Measurements from ENCODE around the gene BNC2. TPM values are rescaled to one million over a fixed set of nuclear protein-coding genes. Genes with fewer than 3 reads are reported as not detected.

The BNC2 gene
- polyA plus RNA-seq, 1 experiment = 17.5 TPM

DNA sequence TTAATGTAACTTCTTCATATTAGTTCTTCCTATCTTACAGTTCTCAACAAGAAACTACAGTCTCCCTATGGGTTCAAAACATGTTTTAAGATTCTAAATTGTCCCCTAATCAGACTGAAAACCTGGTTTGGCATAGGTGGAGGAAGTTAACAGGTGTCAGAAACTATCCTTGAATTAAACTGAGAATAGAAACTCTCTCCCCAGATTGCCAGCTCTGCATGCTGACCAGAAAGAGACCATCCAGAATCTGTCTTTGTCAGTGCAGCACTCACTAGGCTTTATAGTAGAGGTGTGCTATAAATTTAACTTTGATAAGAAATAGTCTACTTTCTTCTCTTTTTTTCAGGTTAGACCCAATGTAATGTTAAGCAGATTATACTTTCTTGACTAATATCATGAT is 63.8 kb downstream of the BNC2 start:
- no peak for DNase-seq (ENCODE audit: low read depth)
- H3K36me3 ChIP-seq (ENCODE audit: control insufficient read depth, insufficient read depth, low read length) = peaks cover 3% of the 10 kb centered on the region; the same call in 1 of the 2 replicates
- no peak overlapping the region for H3K4me3 ChIP-seq (ENCODE audit: low read depth, low read length)
- CTCF ChIA-PET = interaction anchor here (0.9 kb wide), 1 partner anchor 14 kb away, joined by 3 read pairs; no protein-coding TSS in a partner anchor
- TF ChIP-seq, protein P1, sequence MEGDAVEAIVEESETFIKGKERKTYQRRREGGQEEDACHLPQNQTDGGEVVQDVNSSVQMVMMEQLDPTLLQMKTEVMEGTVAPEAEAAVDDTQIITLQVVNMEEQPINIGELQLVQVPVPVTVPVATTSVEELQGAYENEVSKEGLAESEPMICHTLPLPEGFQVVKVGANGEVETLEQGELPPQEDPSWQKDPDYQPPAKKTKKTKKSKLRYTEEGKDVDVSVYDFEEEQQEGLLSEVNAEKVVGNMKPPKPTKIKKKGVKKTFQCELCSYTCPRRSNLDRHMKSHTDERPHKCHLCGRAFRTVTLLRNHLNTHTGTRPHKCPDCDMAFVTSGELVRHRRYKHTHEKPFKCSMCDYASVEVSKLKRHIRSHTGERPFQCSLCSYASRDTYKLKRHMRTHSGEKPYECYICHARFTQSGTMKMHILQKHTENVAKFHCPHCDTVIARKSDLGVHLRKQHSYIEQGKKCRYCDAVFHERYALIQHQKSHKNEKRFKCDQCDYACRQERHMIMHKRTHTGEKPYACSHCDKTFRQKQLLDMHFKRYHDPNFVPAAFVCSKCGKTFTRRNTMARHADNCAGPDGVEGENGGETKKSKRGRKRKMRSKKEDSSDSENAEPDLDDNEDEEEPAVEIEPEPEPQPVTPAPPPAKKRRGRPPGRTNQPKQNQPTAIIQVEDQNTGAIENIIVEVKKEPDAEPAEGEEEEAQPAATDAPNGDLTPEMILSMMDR (IDR thresholded peaks at IDR 0.05; ENCODE audit: insufficient read depth, low read depth, low read length) = no peak
- POLR2A ChIA-PET = no interaction called here
- no peaks in the 10 kb centered on the region for H3K27me3 ChIP-seq (ENCODE audit: control insufficient read depth, insufficient read depth, low read length)

DNA sequence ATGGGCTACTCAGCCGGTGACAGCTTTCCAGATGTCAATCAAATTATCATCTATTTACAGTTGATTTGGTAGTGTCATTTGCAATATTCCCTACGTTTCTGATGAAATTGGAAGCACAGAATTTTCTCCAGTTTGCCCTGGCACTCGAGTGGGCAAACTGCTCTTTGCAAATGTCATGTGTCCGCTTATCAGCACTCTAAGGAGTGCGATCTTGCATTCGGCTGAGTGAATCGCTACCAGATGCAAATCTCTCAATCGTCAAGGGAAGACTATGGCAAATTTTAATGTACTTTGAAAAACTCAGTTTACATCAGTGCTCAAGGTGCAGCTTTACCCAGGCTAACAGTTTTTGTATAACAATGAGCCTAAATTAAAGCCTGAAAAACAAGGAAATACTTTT is 66.8 kb downstream of the BNC2 start:
- Histone ChIP-seq H3K4me3 (ENCODE audit: low read depth, low read length) (no peak overlapping the region), H3K27me3 (ENCODE audit: control insufficient read depth, insufficient read depth, low read length) (no peaks in the 10 kb centered on the region), H3K36me3 (ENCODE audit: control insufficient read depth, insufficient read depth, low read length) (no peaks in the 10 kb centered on the region)
- DNase-seq (ENCODE audit: low read depth) = no peak
- TF ChIP-seq, protein P1 (IDR thresholded peaks at IDR 0.05; ENCODE audit: insufficient read depth, low read depth, low read length) = no peak
- ChIA-PET POLR2A (no interaction called here), CTCF (no interaction called here)

DNA sequence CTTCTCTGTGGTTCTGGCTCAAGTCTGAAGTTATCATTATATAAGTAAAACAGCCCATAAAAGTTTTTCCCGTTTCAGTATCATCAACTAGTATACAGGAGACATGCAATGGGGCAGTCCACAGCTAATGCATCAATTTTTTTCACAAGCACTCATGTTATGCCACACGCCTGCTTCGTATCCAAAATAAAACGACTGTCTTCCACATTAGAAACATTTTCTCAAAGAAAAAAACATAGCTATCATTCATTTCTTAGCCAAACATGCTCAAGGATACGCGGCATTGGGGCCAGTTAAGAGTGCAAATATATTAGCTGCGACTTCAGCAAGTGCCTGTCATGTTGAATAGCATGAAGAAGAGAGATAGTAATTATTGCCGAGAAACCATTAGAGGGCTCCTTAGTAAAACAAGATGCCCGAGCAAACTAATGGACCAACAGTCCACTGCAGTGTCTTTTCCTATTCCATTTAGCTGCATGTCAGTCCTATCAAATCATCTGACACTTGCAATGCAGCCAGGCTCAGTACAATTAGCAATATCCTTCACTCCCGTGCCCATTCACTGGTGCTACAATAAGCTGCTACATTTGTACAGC is 68.5 kb downstream of the BNC2 start:
- TF ChIP-seq, protein P1 (IDR thresholded peaks at IDR 0.05; ENCODE audit: insufficient read depth, low read depth, low read length) = no peak
- POLR2A ChIA-PET = no interaction called here
- CTCF ChIA-PET = no interaction called here

DNA sequence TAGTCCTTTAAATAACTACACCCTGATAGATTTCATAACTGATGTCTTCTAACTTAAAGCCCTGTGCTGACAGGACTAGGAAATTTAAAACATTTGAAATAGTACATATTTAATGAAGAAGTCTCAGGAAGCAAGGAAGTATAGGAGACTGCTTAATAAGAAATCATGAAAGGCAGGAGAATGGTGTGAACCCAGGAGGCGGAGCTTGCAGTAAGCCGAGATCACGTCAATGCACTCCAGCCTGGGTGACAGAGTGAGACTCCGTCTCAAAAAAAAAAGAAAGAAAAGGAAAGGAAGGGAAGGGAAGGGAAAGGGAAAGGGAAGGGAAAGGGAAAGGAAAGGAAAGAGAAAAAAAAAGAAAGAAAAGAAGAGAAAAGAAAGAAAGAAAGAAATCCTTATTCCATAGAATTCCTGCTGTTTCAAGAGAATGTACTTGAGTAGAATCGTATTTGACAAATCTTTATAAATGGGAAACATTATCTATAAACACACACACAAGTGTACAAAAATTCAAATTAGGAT is 74.1 kb downstream of the BNC2 start:
- DNase-seq (ENCODE audit: low read depth) = no peak
- ChIA-PET CTCF (no interaction called here), POLR2A (no interaction called here)
- TF ChIP-seq, protein P1 (IDR thresholded peaks at IDR 0.05; ENCODE audit: insufficient read depth, low read depth, low read length) = no peak
- H3K4me3 ChIP-seq (ENCODE audit: low read depth, low read length) = no peak overlapping the region
- no peaks in the 10 kb centered on the region for H3K27me3 ChIP-seq (ENCODE audit: control insufficient read depth, insufficient read depth, low read length)
- no peaks in the 10 kb centered on the region for H3K36me3 ChIP-seq (ENCODE audit: control insufficient read depth, insufficient read depth, low read length)

More for the DNA sequence above, 68.5 kb downstream of the BNC2 start:
- Histone ChIP-seq H3K36me3 (ENCODE audit: control insufficient read depth, insufficient read depth, low read length) (no peaks in the 10 kb centered on the region), H3K4me3 (ENCODE audit: low read depth, low read length) (no peak overlapping the region), H3K27me3 (ENCODE audit: control insufficient read depth, insufficient read depth, low read length) (no peaks in the 10 kb centered on the region)
- DNase-seq (ENCODE audit: low read depth) = no peak

DNA sequence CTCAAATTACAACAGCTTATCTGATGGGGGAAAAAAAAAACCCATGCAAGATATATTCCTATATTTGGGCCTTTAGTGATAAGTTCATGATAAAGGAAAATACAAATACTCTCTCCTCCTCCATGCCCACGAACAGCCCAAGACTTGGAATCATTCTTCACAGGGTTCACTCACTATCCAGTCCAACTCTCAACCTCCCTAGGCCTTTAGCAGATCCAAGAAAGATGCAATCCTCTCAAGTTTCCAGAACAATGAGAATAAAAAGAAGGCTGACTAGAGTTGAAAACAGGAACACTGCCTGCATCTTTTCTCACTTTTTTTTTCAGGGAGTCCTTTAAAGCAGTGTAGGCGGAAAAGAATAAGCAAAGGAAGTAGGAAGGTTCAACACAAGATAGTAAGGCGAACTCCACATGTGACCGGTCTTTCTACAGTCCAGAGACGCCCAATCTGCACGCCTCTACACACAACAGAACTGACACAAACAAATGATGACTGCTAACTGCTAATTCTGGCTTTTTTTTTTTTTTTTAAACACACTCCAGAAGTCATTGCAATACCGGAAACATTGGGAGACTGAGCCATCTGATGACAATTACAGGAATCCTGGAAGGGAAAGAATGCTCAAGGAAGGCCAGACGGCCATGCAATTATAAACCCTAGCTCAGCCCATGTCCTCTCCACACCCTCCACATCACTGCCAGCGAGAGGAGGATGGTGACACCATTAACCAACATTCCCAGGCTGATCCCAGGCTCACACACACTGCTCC is 75.4 kb downstream of the BNC2 start:
- TF ChIP-seq, protein P1 (IDR thresholded peaks at IDR 0.05; ENCODE audit: insufficient read depth, low read depth, low read length) = no peak
- peak; percentile 91 for DNase-seq (ENCODE audit: low read depth)
- CTCF ChIA-PET = no interaction called here

More for the DNA sequence above, 75.4 kb downstream of the BNC2 start:
- Histone ChIP-seq H3K27me3 (ENCODE audit: control insufficient read depth, insufficient read depth, low read length) (no peaks in the 10 kb centered on the region), H3K4me3 (ENCODE audit: low read depth, low read length) (no peak overlapping the region), H3K36me3 (ENCODE audit: control insufficient read depth, insufficient read depth, low read length) (no peaks in the 10 kb centered on the region)
- POLR2A ChIA-PET = interaction anchor here (0.5 to 1.2 kb wide), 2 partner anchors 31 to 33 kb away, joined by 3 to 5 read pairs; no protein-coding TSS in a partner anchor
